Activated CD4-positive, alpha-beta T cell treated with anti-CD3 and anti-CD28 coated beads, Interleukin-2, amount 10 ng/mL, durations not matched to agents 7 days and 5 days (primary cell): ENCODE data around the gene COX4I2. TPM values are rescaled to one million over a fixed set of nuclear protein-coding genes. Genes with fewer than 3 reads are reported as not detected.
"Not testable (repeated sequence)": the region's sequence is repeated elsewhere in the genome, so short reads cannot be mapped to it uniquely, and the experiment has no call there.

Experiments
- CTCF ChIA-PET: fragments of 350-600 bp; sonication (Branson Sonifier 250); formaldehyde crosslinking; loops from one replicate; lab custom pipeline; 2021; ENCODE audit warnings: antibody characterized with exemption; lab: Charles Lee
- POLR2A ChIA-PET: fragments of 350-600 bp; sonication (Branson Sonifier 250); formaldehyde crosslinking; loops from one replicate; lab custom pipeline; 2021; ENCODE audit warnings: antibody characterized with exemption; lab: Charles Lee
- DNase-seq: peaks from one replicate; pipeline ENCODE4 v3.0.0-alpha.2; 2020
- H3K27ac Mint-ChIP-seq: one replicate; pipeline ENCODE4 v1.8.0; 2021; ENCODE audit warnings: mild to moderate bottlenecking, moderate library complexity, mixed read lengths
- H3K27me3 Mint-ChIP-seq: one replicate; pipeline ENCODE4 v1.8.0; 2021; ENCODE audit warnings: mixed read lengths
- H3K36me3 Mint-ChIP-seq: one replicate; pipeline ENCODE4 v1.8.0; 2021; ENCODE audit warnings: low read depth, mixed read lengths
- H3K4me1 Mint-ChIP-seq: one replicate; pipeline ENCODE4 v1.8.0; 2021; ENCODE audit warnings: mixed read lengths
- H3K4me3 Mint-ChIP-seq: one replicate; pipeline ENCODE4 v1.8.0; 2021; ENCODE audit warnings: mild to moderate bottlenecking, moderate library complexity, mixed read lengths
- H3K9me3 Mint-ChIP-seq: one replicate; pipeline ENCODE4 v1.8.0; 2021; ENCODE audit warnings: mixed read lengths
- total RNA-seq, 2 experiments: library from RNA; stranded (reverse); gene quantifications; one replicate each; pipeline ENCODE4 v1.2.3, GENCODE V29; 2021

The COX4I2 gene
- total RNA-seq, 2 experiments from 2014 or later = not detected

GRCh38 chr20:31664696-31665354 is 27.1 kb downstream of the COX4I2 start:
- CTCF ChIA-PET = interaction anchor here (1.1 to 9.9 kb wide), 6 partner anchors 11 to 58 kb away, joined by 3 to 219 read pairs (median 4); partner anchors contain the start of gene BCL2L1
- H3K27me3 Mint-ChIP-seq = no peaks in the 10 kb centered on the region
- peak overlapping the region; percentile 83 for H3K27ac Mint-ChIP-seq
- POLR2A ChIA-PET = interaction anchor here (0.6 kb wide), 1 partner anchor 31 kb away, joined by 7 read pairs; no protein-coding TSS in a partner anchor
- H3K36me3 Mint-ChIP-seq = peaks cover 38% of the 10 kb centered on the region
- no peaks in the 10 kb centered on the region for H3K9me3 Mint-ChIP-seq
- no peak for DNase-seq
- H3K4me1 Mint-ChIP-seq = peaks cover 77% of the 10 kb centered on the region
- H3K4me3 Mint-ChIP-seq = no peak overlapping the region

- Mint-ChIP-seq H3K4me3 (no peak overlapping the region), H3K27ac (peak overlapping the region; percentile 83), H3K36me3 (peaks cover 46% of the 10 kb centered on the region), H3K27me3 (no peaks in the 10 kb centered on the region), H3K9me3 (no peaks in the 10 kb centered on the region), H3K4me1 (peaks cover 82% of the 10 kb centered on the region)
- POLR2A ChIA-PET = no interaction called here
- CTCF ChIA-PET = interaction anchor here (1.1 to 9.9 kb wide), 3 partner anchors 10 to 57 kb away, joined by 3 to 219 read pairs (median 62); partner anchors contain the start of gene BCL2L1
- no peak for DNase-seq
These were observed 28.0 kb downstream of the COX4I2 start for GRCh38 chr20:31665753-31666152.

- Mint-ChIP-seq H3K4me1 (peaks cover 80% of the 10 kb centered on the region), H3K4me3 (no peak overlapping the region), H3K36me3 (peaks cover 49% of the 10 kb centered on the region), H3K27me3 (no peaks in the 10 kb centered on the region), H3K9me3 (no peaks in the 10 kb centered on the region), H3K27ac (peak overlapping the region; percentile 83)
- ChIA-PET POLR2A (no interaction called here), CTCF (interaction anchor here (0.6 to 9.9 kb wide), 5 partner anchors 9 to 112 kb away, joined by 3 to 219 read pairs (median 9); partner anchors contain the start of gene BCL2L1)
- DNase-seq = peak; percentile 36
These were observed 28.7 kb downstream of the COX4I2 start for GRCh38 chr20:31666258-31667042.

- peak overlapping the region; percentile 83 for H3K27ac Mint-ChIP-seq
- H3K36me3 Mint-ChIP-seq = peaks cover 53% of the 10 kb centered on the region
- DNase-seq = no peak
- H3K4me3 Mint-ChIP-seq = no peak overlapping the region
- POLR2A ChIA-PET = interaction anchor here (0.5 to 0.7 kb wide), 3 partner anchors 18 to 37 kb away, joined by 3 to 5 read pairs (median 4); no protein-coding TSS in a partner anchor
- no peaks in the 10 kb centered on the region for H3K27me3 Mint-ChIP-seq
- H3K4me1 Mint-ChIP-seq = peaks cover 79% of the 10 kb centered on the region
- CTCF ChIA-PET = interaction anchor here (0.6 to 2.8 kb wide), 5 partner anchors 17 to 106 kb away, joined by 3 to 9 read pairs (median 6); no protein-coding TSS in a partner anchor
- no peaks in the 10 kb centered on the region for H3K9me3 Mint-ChIP-seq
These were observed 29.9 kb downstream of the COX4I2 start for GRCh38 chr20:31667315-31668285.

GRCh38 chr20:31668944-31669343 is 31.2 kb downstream of the COX4I2 start:
- CTCF ChIA-PET = interaction anchor here (0.7 to 2.8 kb wide), 5 partner anchors 15 to 92 kb away, joined by 3 to 9 read pairs (median 4); no protein-coding TSS in a partner anchor
- Mint-ChIP-seq H3K4me1 (peaks cover 78% of the 10 kb centered on the region), H3K27ac (peak overlapping the region; percentile 67), H3K36me3 (peaks cover 61% of the 10 kb centered on the region)
- DNase-seq, H3K27me3 Mint-ChIP-seq, H3K9me3 Mint-ChIP-seq, H3K4me3 Mint-ChIP-seq, POLR2A ChIA-PET: not testable (repeated sequence)

- peaks cover 61% of the 10 kb centered on the region for H3K36me3 Mint-ChIP-seq
- no peak overlapping the region for H3K4me3 Mint-ChIP-seq
- ChIA-PET CTCF (interaction anchor here (1.4 to 2.6 kb wide), 2 partner anchors 8 to 54 kb away, joined by 4 to 14 read pairs; no protein-coding TSS in a partner anchor), POLR2A (no interaction called here)
- peak overlapping the region; percentile 67 for H3K27ac Mint-ChIP-seq
- H3K9me3 Mint-ChIP-seq = no peaks in the 10 kb centered on the region
- no peaks in the 10 kb centered on the region for H3K27me3 Mint-ChIP-seq
- no peak for DNase-seq
- H3K4me1 Mint-ChIP-seq = peaks cover 81% of the 10 kb centered on the region
These were observed 32.2 kb downstream of the COX4I2 start for GRCh38 chr20:31669876-31670275.

GRCh38 chr20:31670371-31671228 is 32.9 kb downstream of the COX4I2 start:
- no peaks in the 10 kb centered on the region for H3K27me3 Mint-ChIP-seq
- peaks cover 80% of the 10 kb centered on the region for H3K4me1 Mint-ChIP-seq
- ChIA-PET POLR2A (no interaction called here), CTCF (interaction anchor here (1.4 to 2.6 kb wide), 3 partner anchors 9 to 53 kb away, joined by 4 to 14 read pairs (median 6); no protein-coding TSS in a partner anchor)
- H3K9me3 Mint-ChIP-seq = no peaks in the 10 kb centered on the region
- peak overlapping the region; percentile 67 for H3K27ac Mint-ChIP-seq
- peaks cover 61% of the 10 kb centered on the region for H3K36me3 Mint-ChIP-seq
- DNase-seq = no peak
- no peak overlapping the region for H3K4me3 Mint-ChIP-seq

- no peak overlapping the region for H3K4me3 Mint-ChIP-seq
- H3K36me3 Mint-ChIP-seq = peaks cover 57% of the 10 kb centered on the region
- ChIA-PET POLR2A (no interaction called here), CTCF (interaction anchor here (1.4 to 2.6 kb wide), 2 partner anchors 10 to 53 kb away, joined by 6 to 14 read pairs; no protein-coding TSS in a partner anchor)
- no peaks in the 10 kb centered on the region for H3K27me3 Mint-ChIP-seq
- peak overlapping the region; percentile 33 for H3K27ac Mint-ChIP-seq
- DNase-seq = no peak
- no peaks in the 10 kb centered on the region for H3K9me3 Mint-ChIP-seq
- H3K4me1 Mint-ChIP-seq = peaks cover 80% of the 10 kb centered on the region
These were observed 33.6 kb downstream of the COX4I2 start for GRCh38 chr20:31671324-31671723.

- H3K27ac Mint-ChIP-seq = peak overlapping the region; percentile 99
- no peak overlapping the region for H3K4me3 Mint-ChIP-seq
- H3K9me3 Mint-ChIP-seq = no peaks in the 10 kb centered on the region
- CTCF ChIA-PET = interaction anchor here (0.9 to 6.6 kb wide), 4 partner anchors 10 to 55 kb away, joined by 4 to 64 read pairs (median 33); partner anchors contain the start of gene BCL2L1
- peaks cover 61% of the 10 kb centered on the region for H3K36me3 Mint-ChIP-seq
- H3K27me3 Mint-ChIP-seq = no peaks in the 10 kb centered on the region
- peaks cover 79% of the 10 kb centered on the region for H3K4me1 Mint-ChIP-seq
- no peak for DNase-seq
- POLR2A ChIA-PET = no interaction called here
These were observed 35.7 kb downstream of the COX4I2 start for GRCh38 chr20:31673435-31673834.

- Mint-ChIP-seq H3K27ac (peak overlapping the region; percentile 99), H3K9me3 (no peaks in the 10 kb centered on the region)
- CTCF ChIA-PET = interaction anchor here (0.8 to 6.6 kb wide), 6 partner anchors 10 to 61 kb away, joined by 4 to 64 read pairs (median 6); partner anchors contain the start of gene BCL2L1
These were observed 36.3 kb downstream of the COX4I2 start for GRCh38 chr20:31673943-31674463.

More at GRCh38 chr20:31673943-31674463, 36.3 kb downstream of the COX4I2 start:
- H3K36me3 Mint-ChIP-seq = peaks cover 64% of the 10 kb centered on the region
- no peaks in the 10 kb centered on the region for H3K27me3 Mint-ChIP-seq
- POLR2A ChIA-PET = interaction anchor here (0.9 to 1.0 kb wide), 2 partner anchors 25 to 46 kb away, joined by 3 to 5 read pairs; no protein-coding TSS in a partner anchor
- DNase-seq = no peak
- peaks cover 82% of the 10 kb centered on the region for H3K4me1 Mint-ChIP-seq
- H3K4me3 Mint-ChIP-seq = peak overlapping the region; percentile 80
